Activated gamma-delta T cell (primary cell): ENCODE results near the gene TBC1D8B.

Experiments
- DNase-seq: peaks from one replicate; lab custom pipeline; 2025; lab: John Stamatoyannopoulos, UW

The TBC1D8B gene

GRCh38 chrX:106898462-106898861 lies 96.0 kb downstream of the TBC1D8B start:
- DNase-seq: no peak

GRCh38 chrX:106899276-106899675 lies 96.8 kb downstream of the TBC1D8B start:
- DNase-seq: no peak

- DNase-seq: no peak
Observed at GRCh38 chrX:106899841-106900240, 97.4 kb downstream of the TBC1D8B start.

GRCh38 chrX:106901341-106901740 lies 98.9 kb downstream of the TBC1D8B start:
- no peak for DNase-seq

GRCh38 chrX:106901781-106902219 lies 99.3 kb downstream of the TBC1D8B start:
- DNase-seq: no peak

- no peak for DNase-seq
Observed at GRCh38 chrX:106902684-106903083, 100.2 kb downstream of the TBC1D8B start.

GRCh38 chrX:106903291-106903824 lies 100.9 kb downstream of the TBC1D8B start, which contains the start of gene RIPPLY1:
Gene RIPPLY1 (minus strand): TSS chrX:106903341. CDS start chrX:106903287, 54 bp downstream.
- no peak for DNase-seq

GRCh38 chrX:106903856-106904528 lies 101.5 kb downstream of the TBC1D8B start:
- no peak for DNase-seq

GRCh38 chrX:106905064-106905708 lies 102.7 kb downstream of the TBC1D8B start:
- DNase-seq: no peak

- DNase-seq: no peak
Observed at GRCh38 chrX:106906361-106906760, 103.9 kb downstream of the TBC1D8B start.

- DNase-seq: no peak
Observed at GRCh38 chrX:106912864-106913263, 110.4 kb downstream of the TBC1D8B start.

- no peak for DNase-seq
Observed at GRCh38 chrX:106917830-106918500, 115.5 kb downstream of the TBC1D8B start.

- DNase-seq: no peak
Observed at GRCh38 chrX:106919932-106920452, 117.5 kb downstream of the TBC1D8B start, which contains the start of gene CLDN2. Gene CLDN2 (plus strand): TSS chrX:106920402. CDS start chrX:106928229, 7,827 bp downstream.

- no peak for DNase-seq
Observed at GRCh38 chrX:106921637-106922036, 119.2 kb downstream of the TBC1D8B start.
